Activated T-cell treated with anti-CD3 and anti-CD28 coated beads for 48 hours (primary cell): ENCODE results near the gene TRAF7.
A peak's percentile ranks its signal among the peaks of the same experiment; 100 is the strongest.

Experiments used
- DNase-seq: peaks from one replicate; pipeline ENCODE4 v3.0.0-alpha.2; 2020; ENCODE audit warnings: low read depth

TRAF7 gene

DNA sequence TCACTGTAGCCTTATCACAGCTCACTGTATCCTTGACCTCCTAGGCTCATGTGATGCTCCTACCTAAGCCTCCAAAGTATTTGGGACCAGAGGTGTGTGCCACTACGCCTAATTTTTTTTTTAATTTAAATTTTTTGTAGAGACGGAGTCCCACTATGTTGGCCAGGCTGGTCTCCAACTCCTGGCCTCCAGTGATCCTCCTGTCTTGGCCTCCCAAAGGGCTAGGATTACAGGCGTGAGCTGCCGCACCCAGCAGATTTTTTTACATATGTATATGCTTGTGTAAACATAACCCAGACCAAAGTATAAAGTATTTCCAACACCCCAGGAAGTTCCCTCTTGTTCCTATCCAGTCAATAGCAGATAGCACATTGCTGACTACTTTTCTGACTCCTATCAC lies 60.7 kb downstream of the TRAF7 start:
- DNase-seq: no peak

DNA sequence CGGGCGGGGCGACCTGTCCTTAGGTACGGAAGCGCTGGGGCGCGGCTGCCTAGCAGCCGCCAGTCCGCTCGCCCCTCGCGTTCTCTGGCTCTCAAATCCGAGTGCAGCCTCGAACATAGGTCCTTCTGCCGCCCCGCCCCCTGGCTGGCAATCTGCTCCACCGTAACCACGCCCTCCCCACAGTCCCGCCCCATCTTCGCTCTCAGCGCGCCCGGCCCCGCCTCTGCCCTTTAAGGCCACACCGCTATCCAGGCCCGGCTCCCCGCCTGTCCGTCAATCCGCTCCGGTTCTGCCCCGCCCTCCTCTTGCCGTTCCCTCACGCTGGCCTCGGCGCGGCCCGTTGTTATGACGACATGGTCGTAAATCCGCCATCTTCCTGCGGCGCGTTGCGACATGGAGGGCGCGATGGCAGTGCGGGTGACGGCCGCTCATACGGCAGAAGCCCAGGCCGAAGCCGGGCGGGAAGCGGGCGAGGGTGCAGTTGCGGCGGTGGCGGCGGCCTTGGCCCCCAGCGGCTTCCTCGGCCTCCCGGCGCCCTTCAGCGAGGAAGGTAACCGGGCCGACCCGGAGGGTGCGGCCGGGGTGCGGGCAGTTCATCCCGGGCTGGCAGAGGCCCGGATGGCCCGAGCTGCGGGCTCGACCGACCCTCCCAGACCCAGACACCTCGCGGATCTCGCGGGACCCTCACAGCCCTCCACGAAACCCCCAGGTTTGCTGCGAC lies 67.8 kb downstream of the TRAF7 start, which contains the start of gene E4F1:
TSS of gene E4F1 (plus strand) at position 371 of the 721 bp plus-strand sequence. CDS start at position 394, 23 bp downstream.
- DNase-seq: peak; percentile 100

GRCh38 chr16:2223942-2224486 lies 68.4 kb downstream of the TRAF7 start:
- peak; percentile 25 for DNase-seq

- DNase-seq: no peak
These were observed 70.7 kb downstream of the TRAF7 start for GRCh38 chr16:2226245-2226793.

GRCh38 chr16:2226918-2227317 lies 71.3 kb downstream of the TRAF7 start:
- DNase-seq: no peak
